Activated CD4-positive, CD25-positive, alpha-beta regulatory T cell treated with anti-CD3 and anti-CD28 coated beads, Interleukin-2, amount 50 U/mL, for 24 hours (primary cell): ENCODE data around the gene CD27.
A peak's percentile ranks its signal among the peaks of the same experiment; 100 is the strongest.
"Not testable (repeated sequence)": the region's sequence is repeated elsewhere in the genome, so short reads cannot be mapped to it uniquely, and the experiment has no call there.

ENCODE experiments used
- ATAC-seq, 2 donors: fragments of 150-1000 bp; cut with Tn5 transposase; one replicate each; pipeline ENCODE4 v1.10.0; 2021; ENCODE audit warnings: mild to moderate bottlenecking in 1 of 2, moderate library complexity in 1 of 2

CD27 gene

DNA sequence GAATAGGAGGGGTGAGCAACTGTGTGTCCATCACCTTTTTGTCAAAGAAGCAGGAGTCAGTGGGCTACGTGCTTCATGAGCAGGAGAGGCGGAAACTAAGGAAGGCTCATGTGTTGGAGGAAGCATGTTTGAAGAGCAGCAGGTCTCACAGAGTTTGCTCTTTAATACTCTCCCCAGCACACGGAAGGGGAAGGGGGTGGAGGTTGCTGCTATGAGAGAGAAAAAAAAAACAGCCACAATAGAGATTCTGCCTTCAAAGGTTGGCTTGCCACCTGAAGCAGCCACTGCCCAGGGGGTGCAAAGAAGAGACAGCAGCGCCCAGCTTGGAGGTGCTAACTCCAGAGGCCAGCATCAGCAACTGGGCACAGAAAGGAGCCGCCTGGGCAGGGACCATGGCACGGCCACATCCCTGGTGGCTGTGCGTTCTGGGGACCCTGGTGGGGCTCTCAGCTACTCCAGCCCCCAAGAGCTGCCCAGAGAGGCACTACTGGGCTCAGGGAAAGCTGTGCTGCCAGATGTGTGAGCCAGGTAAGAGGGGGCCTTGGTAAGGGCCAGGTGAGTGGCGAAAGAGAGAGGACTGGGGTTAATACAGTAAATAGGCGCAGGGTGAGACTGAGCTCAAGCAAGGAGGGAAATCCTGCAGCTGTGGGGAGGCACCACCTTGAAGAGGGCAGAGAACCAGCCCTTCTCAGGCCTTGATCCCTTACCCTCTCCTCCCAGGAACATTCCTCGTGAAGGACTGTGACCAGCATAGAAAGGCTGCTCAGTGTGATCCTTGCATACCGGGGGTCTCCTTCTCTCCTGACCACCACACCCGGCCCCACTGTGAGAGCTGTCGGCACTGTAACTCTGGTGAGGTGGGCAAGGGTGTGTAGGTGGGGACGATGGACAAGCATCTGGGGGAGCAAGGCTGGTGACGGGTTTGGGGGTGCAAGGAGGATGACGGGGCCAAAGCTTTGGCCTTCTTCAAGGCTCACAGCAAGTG is at the start of gene CD27:
CD27 (plus strand) TSS at position 252 of the 985 bp plus-strand sequence; CDS start at position 393, 141 bp downstream.
- peak; percentile 16 to 20 for ATAC-seq

DNA sequence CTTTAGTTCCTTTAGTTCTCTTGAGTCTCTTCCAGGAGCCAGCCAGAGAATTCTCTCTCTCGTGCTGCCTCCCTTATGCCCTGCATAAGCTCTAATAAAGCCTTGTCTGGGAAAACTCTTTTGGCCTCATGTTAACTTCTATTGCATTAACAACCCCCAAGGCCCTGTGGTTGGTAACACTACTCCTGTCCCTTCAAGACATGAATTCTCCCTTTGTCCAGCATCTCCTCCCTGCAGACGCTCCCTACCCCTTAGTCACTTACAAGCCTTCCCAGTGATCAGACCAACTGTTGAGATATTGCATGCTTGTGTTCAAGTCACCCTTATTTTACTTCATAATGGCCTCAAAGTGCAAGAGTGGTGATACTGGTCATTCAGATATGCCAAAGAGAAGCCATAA is 48.7 kb upstream of the CD27 start:
- no peak for ATAC-seq

DNA sequence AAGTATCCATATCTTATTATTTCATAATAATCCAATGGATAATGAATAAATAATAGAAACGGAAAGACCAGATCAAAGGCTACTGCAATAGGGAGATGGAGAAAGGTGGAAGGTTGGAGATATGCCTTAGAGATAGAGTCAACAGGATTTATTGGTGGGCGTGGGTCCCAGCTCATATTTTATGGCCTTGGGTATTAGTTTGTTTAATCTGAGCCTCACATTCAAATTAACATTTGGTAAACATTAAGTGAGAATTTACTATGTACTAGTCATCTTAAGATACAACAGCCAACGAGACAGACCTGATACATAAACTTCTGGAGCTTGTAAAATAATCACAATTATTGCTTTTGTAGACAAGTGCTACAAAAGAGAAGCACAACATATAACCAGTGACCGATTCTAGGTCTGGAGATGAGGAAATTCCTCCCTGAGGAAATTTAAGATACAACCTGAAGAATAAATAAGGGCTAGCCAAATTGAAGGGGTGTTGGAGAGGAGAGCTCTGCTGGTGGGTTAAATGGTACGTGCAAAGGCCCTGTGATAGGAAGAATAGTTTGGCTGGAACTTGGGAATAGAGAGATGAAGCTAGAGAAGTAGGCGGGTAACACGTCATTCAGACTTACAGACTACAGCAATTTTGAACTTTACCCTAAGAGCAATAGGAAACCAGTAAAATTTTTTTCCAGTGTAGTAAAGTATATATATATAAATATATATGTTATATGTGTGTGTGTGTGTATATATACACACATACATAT is 44.7 kb upstream of the CD27 start:
- no peak for ATAC-seq

DNA sequence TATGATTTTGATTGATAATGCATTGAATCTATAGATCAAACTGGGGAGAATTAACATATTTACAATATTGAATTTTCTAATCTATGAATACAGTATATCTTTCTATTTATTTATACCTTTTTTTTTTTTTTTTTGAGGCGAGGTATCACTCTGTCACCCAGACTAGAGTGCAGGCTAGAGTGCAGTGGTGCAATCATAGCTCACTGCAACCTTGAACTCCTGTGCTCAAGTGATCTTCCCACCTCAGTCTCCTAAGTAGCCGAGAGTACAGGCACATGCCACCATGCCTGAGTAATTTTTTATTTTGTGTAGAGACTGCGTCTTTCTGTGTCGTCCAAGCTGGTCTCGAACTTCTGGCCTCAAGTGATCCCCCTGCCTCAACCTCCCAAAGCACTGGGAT is 40.4 kb upstream of the CD27 start:
- ATAC-seq: no peak

DNA sequence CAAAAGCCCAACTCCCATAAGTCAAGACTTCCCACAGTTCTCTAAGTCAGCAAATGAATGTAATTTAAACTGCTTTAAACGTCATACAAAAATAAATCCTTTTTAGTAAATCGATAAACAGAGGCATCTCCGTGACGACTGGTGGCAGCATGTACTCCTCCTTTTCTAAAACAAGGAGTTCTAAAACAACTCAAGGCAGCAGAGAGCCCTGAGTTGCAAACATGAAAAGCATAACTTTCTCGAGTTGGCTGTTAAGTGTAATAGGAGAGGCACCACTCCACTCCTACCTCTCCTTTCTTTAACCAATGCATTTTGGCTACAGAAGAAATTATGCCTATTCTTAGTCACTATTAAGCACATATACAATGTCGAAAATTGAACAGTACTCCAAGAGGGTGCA is 38.8 kb upstream of the CD27 start:
- no peak for ATAC-seq

DNA sequence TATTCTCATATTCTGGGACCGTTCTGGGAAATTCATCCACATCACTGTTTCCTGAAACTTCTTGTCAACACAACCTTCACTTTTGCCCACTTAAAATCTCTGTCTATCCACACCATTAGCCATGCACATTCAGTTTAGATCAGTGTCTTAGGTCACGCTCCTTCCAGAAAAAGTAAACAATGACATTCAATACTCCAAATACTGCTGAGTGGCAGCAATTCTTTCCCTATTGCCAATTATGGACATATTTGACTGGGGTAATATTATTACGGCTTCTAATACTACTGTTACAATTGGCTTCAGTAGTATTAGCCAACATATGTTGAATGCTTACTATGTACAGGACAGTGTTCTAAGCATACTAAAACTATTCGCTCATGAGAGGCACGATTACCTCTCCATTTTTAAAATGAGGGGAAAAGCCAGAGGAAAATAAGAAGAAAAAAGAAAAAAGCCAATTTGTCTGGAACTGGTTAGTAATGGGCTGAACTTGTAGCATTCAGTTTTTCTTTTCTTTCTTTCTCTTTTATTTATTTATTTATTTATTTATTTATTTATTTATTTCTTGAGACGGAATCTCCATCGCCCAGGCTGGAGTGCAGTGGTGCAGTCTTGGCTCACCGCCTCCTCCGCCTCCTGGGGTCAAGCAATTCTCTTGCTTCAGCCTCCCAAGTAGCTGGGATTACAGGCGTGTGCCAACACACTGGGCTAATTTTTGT is 37.4 kb upstream of the CD27 start:
- no peak for ATAC-seq

DNA sequence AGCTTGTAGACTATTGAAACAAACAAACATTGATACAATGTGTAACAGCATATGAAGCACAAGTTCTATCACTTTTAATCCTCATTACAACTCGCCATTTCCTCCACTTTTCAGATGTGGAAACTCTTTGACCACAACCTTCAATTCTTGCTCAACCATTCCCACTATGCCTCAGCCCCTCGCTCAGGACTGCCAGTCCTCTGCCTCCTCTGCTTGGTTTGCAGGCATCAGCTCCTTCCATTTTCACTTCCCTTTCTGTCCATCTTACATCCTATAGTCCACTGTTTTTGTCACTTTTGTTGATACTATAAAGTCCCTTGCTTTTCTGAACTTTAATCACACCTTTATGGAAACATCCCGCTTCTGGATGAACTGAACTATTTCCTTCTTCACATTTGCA is 28.2 kb upstream of the CD27 start:
- ATAC-seq: no peak

DNA sequence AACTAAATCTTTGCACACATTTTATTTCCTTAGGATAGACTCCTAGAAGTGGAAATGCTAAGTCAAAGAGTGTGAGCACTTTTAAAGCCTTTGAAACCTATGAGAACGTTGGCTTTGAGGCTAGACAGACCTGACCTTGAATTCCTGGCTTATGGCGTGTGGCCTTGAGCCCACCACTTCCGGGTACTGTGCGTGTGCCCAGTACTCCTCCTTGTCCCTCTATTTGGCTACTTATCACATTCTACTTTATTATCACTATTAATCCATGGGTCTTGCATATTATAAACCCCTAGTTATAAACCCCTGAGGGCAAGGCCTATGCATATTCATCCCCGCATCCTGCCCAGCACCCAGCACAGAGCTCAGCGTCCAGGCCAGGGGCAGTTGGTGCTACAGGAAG is 26.0 kb upstream of the CD27 start:
- ATAC-seq: no peak

DNA sequence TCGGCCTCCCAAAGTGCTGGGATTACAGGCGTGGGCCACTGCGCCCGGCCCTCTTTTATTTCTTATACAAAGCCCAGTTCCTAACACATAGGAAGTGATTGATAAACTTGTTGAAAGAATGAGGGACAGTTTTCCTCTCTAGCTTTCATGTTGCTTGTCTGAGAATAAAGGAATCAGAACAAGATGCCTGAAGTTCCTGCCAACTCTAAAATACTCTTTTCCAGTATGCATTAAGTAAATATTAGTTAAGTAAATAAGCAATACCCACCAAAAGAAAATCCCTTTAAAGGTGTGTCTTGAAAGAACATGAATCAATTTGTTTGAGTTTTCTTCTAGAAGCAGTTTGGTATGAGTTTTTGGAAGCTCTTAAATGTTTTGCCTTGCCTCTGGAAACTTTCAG is 24.4 kb upstream of the CD27 start:
- no peak for ATAC-seq

DNA sequence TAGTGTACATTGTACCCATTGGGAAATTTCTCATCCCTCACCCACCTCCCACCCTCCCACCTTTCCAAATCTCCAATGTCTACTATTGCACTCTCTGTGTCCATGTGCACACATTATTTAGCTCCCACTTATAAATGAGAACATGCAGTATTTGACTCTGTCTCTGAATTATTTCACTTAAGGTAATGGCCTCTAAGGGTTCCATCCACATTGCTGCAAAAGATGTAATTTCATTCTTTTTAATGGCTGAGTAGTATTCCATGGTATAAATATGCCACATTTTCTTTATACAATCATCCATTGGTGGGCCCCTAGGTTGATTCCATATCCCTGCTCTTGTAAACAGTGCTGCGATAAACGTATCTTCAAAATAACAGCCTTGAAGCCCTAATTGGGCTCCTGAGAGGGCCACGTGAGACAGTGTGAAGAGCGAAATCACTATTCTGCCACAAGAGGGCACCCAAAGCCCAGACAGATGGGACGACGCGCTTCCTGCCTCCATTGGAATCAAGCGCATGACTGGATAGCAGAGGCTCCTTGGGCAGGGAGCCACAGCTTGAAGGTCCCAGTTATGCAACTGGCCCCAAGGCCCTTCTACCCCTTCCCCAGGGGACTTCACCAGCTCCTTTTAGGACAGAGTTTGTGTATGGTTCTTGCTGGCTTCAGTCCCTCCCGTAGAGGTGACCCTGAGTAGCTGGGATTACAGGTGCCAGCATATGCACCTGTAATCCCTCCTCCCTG is 21.3 kb upstream of the CD27 start:
- ATAC-seq: peak; percentile 55

DNA sequence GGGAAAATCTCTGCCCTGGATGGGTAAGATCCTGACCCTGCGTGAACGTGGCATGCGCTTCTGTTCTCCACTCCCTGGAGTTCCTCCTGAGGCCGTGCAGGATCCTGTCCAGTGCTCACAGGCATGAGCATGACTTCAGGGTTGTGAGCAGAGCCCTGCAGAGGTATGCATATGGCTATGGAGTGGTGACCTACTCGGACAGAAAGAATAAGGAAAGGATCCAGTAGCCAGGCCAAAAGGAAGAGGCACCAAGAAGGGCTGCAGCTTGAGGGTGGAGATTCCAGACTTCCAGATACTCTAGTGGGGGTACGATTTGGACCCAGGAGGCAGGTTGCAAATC is 20.8 kb upstream of the CD27 start:
- no peak for ATAC-seq

DNA sequence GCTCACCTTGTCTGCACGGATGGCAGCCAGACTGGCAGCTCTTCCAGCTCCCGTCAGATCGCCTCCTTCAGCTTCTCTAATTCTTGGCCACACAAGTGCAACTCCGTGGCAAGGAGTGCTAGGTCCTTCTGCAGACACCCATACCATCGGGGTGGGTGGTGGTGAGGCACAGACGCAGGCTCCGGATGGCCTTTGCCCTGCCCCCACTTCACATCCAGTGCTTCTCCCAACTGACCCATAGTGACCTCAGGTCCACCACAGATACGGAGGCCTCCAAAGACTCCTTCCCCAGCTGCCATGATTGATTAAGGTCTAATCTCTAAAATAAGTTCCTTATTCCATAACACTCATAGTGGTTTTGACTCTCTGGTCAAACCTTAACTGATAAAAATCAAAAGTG is 19.9 kb upstream of the CD27 start:
- ATAC-seq: no peak

DNA sequence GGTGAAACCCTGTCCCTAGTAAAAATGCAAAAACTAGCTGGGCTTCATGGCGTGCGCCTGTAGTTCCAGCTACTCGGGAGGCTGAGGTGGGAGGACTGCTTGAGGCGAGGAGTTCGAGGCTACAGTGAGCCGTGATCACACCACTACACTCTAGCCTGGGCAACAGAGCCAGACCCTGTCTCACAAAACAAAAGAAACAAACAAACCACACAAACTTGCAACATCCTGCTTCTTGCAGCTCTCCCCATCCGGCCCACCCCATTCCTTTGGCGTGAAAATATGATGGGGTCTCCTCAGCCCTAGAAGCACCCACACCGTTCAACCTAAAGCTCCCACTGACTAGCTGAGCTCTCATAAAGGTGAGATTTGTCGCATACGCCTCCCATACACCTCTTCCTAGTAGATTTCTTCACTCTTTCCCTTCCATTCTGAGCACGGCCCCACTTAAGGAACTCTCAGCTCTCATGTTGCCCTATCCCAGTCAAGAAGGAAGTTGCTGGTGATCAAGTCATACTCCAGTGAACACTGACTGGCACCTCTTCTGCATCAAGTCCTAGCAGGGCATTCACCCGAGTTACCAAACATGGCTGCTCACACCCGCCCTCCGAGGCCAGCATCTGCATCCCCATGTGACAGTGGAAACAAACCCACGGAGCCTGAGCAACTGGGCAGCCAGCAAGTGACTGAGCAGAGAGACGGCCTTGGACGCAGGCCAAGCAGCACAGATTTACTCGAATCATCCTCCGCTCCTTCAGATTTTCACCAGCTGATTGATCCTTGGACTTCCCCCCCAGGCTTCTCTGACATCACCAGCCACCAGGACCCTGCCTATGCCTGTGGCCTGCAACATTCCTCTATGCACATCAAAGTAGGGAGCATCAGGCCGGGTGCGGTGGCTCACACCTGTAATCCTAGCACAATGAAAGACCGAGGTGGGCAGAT is 18.9 kb upstream of the CD27 start:
- no peak for ATAC-seq

DNA sequence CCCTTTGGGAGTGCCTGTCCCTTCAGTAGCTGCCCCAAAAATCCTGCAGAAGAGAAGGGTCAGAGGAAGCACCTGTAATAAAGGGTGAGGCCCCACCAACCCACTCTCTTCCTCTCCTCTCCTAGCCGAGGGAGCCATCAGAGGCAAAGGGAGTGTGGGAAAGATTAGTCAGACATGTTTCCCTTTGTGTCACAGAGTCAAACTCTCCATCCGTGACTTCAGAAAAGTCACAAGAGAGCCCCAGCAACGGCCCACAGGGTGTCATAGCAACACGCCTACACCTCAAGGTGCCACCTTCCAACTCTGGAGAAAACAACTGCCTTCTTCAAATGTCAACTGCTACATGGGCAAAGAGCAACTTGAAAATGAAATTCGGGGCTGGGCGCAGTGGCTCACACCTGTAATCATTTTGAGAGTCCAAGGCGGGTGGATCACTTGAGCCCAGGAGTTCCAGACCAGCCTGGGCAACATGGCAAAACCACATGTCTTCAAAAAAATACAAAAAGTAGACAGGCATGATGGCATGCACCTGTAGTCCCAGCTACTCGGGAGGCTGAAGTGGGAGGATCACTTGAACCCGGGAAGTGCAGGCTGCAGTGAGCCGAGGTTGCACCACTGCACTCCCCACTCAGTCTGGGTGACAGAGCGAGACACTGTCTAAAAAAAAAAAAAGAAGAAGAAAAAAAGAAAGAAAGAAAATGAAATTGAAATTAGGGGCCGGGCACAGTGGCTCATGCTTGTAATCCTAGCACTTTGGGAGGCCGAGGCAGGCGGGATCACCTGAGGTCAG is 17.7 kb upstream of the CD27 start:
- peak; percentile 86 to 87 for ATAC-seq

DNA sequence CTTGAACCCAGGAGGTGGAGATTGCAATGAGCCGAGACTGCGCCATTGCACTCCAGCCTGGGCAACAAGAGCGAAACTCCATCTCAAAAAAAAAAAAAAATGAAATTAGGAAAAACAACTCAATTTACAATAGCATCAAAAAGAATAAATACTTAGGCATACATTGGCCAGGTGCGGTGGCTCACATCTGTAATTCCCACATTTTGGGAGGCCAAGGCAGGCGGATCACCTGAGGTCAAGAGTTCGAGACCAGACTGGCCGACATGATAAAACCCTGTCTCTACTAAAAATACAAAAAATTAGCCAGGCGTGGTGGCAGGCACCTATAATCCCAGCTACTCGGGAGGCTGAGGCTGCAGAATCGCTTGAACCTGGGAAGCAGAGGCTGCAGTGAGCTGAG is 17.0 kb upstream of the CD27 start:
- not testable (repeated sequence) for ATAC-seq

DNA sequence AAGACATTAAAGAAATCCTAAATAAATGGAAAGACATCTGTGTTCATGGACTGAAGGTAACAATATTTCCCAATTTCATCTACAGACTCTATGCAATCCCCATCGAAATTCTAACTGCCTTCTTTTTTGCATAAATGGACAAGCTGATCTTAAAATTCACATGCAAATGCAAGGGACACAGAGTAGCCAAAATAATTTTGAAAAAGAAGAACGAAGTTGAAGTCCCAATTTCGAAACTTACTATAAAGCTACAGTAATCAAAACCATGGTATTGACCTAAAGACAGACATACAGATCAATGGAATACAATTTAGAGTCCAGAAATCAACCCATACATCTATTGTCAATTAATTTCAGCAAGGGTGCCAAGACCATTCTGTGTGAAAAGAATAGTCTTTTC is 16.4 kb upstream of the CD27 start:
- no peak for ATAC-seq

DNA sequence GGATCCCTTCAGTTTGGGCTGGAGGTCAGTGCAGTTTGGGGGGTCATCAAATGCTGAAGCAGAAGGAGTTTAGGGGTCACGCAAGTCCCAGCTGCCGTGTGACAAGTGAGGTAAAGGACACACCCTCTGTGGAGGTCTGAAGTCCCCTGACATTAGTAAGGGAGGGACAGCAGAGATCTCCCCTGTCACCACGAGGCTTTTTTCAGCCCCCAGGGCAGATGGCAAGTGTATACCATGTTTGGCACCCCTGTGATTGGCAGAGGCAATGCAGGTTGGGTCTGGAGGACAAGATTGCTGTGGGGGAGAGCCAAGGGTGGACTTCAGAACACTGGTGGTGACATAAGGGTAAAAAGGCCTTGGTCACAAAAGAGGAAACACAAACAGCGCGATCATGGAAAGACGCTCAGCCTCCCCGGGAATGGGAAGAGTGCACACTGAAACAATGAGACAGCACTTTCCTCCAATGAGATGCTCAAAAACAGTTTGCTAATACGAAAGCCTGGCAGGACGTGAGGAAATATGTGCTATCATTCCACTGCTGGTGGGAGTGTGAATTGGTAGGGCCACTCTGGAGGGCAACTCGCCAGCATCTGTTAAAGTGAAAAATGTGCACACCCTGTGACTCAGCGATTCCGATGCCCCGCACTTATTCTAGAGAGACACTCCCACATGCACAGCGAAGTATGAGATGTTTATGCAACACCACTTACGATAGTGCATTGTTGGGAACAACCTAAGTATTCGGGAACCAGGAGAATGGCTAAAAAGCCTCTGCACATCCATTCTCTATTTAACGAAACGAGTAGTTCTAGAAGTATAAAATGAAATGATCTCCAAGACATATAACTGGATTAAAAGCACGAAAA is 14.4 kb upstream of the CD27 start:
- no peak for ATAC-seq

DNA sequence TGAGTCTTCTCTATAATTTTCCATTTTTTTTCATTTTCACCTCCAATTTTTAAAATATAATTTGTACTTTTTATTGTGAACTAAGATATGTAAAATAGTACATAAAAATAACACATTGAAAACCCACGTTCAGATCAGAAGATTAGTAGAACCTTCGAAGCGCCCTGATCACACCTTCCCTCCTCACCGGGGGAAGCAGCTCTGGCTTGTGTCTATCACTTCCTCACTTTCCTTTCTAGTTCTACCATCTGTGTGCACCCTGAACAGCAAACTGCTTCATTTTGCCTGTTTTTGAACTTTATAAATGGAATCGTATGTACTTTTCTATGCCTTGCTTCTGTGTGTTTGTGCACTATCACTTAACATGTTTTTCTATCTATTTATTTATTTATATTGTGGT is 11.8 kb upstream of the CD27 start:
- ATAC-seq: no peak
